Measurements from ENCODE around the gene ITPR2.

Gene ITPR2

GRCh38 chr12:26406391-26406790, 426.6 kb downstream of the ITPR2 start:
- Histone ChIP-seq H3K4me1 (ENCODE audit: control insufficient read depth, insufficient read depth, low read length) (peaks cover 5% of the 10 kb centered on the region), H3K4me3 (ENCODE audit: low read length) (no peak overlapping the region), H3K27me3 (ENCODE audit: control insufficient read depth, insufficient read depth, low read length) (no peaks in the 10 kb centered on the region), H3K36me3 (ENCODE audit: control insufficient read depth, insufficient read depth, low read length) (no peaks in the 10 kb centered on the region), H3K9me3 (ENCODE audit: control insufficient read depth, low read length) (no peaks in the 10 kb centered on the region), H3K9ac (ENCODE audit: low read length) (no peak overlapping the region)

- Histone ChIP-seq H3K27me3 (ENCODE audit: control insufficient read depth, insufficient read depth, low read length) (no peaks in the 10 kb centered on the region), H3K9me3 (ENCODE audit: control insufficient read depth, low read length) (no peaks in the 10 kb centered on the region), H3K36me3 (ENCODE audit: control insufficient read depth, insufficient read depth, low read length) (no peaks in the 10 kb centered on the region), H3K4me1 (ENCODE audit: control insufficient read depth, insufficient read depth, low read length) (peaks cover 5% of the 10 kb centered on the region), H3K4me3 (ENCODE audit: low read length) (no peak overlapping the region), H3K9ac (ENCODE audit: low read length) (no peak overlapping the region)
Measured at GRCh38 chr12:26403601-26404000, 429.4 kb downstream of the ITPR2 start.

- no peaks in the 10 kb centered on the region for H3K36me3 ChIP-seq (ENCODE audit: control insufficient read depth, insufficient read depth, low read length)
- H3K4me1 ChIP-seq (ENCODE audit: control insufficient read depth, insufficient read depth, low read length) = peaks cover 5% of the 10 kb centered on the region
- H3K9me3 ChIP-seq (ENCODE audit: control insufficient read depth, low read length) = no peaks in the 10 kb centered on the region
- H3K9ac ChIP-seq (ENCODE audit: low read length) = no peak overlapping the region
- no peaks in the 10 kb centered on the region for H3K27me3 ChIP-seq (ENCODE audit: control insufficient read depth, insufficient read depth, low read length)
- no peak overlapping the region for H3K4me3 ChIP-seq (ENCODE audit: low read length)
Measured at GRCh38 chr12:26402648-26403047, 430.3 kb downstream of the ITPR2 start.

GRCh38 chr12:26401874-26402273, 431.1 kb downstream of the ITPR2 start:
- H3K36me3 ChIP-seq (ENCODE audit: control insufficient read depth, insufficient read depth, low read length) = no peaks in the 10 kb centered on the region

DNA sequence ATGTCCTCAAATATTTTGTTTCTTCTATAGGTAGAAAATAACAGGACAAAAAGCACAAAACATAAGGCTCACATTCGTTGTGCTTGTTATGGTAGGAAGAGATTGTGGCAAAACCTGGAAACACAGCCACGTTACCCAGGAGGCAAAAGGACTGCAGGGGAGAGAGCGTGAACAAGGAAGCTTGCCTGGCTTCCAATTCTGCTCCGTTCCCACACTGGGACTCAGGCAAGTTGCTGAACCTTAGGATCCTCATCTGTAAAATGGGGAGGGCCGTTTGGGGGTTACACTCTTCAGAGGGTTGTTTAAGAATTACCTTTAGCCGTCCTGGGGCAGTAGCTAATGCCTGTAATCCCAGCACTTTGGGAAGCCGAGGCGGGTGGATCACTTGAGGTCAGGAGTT, 432.4 kb downstream of the ITPR2 start:
- Histone ChIP-seq H3K36me3 (ENCODE audit: control insufficient read depth, insufficient read depth, low read length) (no peaks in the 10 kb centered on the region), H3K4me3 (ENCODE audit: low read length) (no peak overlapping the region), H3K4me1 (ENCODE audit: control insufficient read depth, insufficient read depth, low read length) (peaks cover 5% of the 10 kb centered on the region), H3K27me3 (ENCODE audit: control insufficient read depth, insufficient read depth, low read length) (no peaks in the 10 kb centered on the region), H3K9me3 (ENCODE audit: control insufficient read depth, low read length) (no peaks in the 10 kb centered on the region), H3K9ac (ENCODE audit: low read length) (no peak overlapping the region)

More at GRCh38 chr12:26401874-26402273, 431.1 kb downstream of the ITPR2 start:
- Histone ChIP-seq H3K9ac (ENCODE audit: low read length) (no peak overlapping the region), H3K27me3 (ENCODE audit: control insufficient read depth, insufficient read depth, low read length) (no peaks in the 10 kb centered on the region), H3K4me3 (ENCODE audit: low read length) (no peak overlapping the region), H3K4me1 (ENCODE audit: control insufficient read depth, insufficient read depth, low read length) (peaks cover 5% of the 10 kb centered on the region), H3K9me3 (ENCODE audit: control insufficient read depth, low read length) (no peaks in the 10 kb centered on the region)

GRCh38 chr12:26399381-26399780, 433.6 kb downstream of the ITPR2 start:
- Histone ChIP-seq H3K4me3 (ENCODE audit: low read length) (no peak overlapping the region), H3K9me3 (ENCODE audit: control insufficient read depth, low read length) (no peaks in the 10 kb centered on the region), H3K9ac (ENCODE audit: low read length) (no peak overlapping the region), H3K4me1 (ENCODE audit: control insufficient read depth, insufficient read depth, low read length) (peaks cover 5% of the 10 kb centered on the region), H3K36me3 (ENCODE audit: control insufficient read depth, insufficient read depth, low read length) (no peaks in the 10 kb centered on the region), H3K27me3 (ENCODE audit: control insufficient read depth, insufficient read depth, low read length) (no peaks in the 10 kb centered on the region)

DNA sequence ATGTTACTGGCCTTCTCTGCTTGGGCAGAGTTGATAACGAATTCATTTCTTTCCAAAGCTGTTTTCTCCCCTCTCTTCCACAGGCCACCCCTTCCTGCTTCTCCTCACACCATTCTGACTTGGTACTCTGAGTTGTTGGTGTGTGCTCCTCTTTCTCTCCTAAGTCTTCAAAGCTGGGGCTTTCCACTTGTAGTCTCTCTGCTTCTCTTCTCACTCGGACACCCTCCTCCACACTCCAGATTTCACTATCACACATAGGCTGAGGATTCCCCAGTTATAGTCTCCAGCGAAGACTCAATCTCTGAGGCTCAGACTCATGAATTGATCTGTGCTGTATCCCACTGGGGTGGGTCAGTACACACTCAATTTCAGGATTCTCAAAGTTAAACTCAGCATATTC, 436.6 kb downstream of the ITPR2 start:
- H3K4me3 ChIP-seq (ENCODE audit: low read length) = no peak overlapping the region
- no peaks in the 10 kb centered on the region for H3K27me3 ChIP-seq (ENCODE audit: control insufficient read depth, insufficient read depth, low read length)
- H3K9ac ChIP-seq (ENCODE audit: low read length) = no peak overlapping the region
- no peaks in the 10 kb centered on the region for H3K9me3 ChIP-seq (ENCODE audit: control insufficient read depth, low read length)
- no peaks in the 10 kb centered on the region for H3K36me3 ChIP-seq (ENCODE audit: control insufficient read depth, insufficient read depth, low read length)
- no peaks in the 10 kb centered on the region for H3K4me1 ChIP-seq (ENCODE audit: control insufficient read depth, insufficient read depth, low read length)

DNA sequence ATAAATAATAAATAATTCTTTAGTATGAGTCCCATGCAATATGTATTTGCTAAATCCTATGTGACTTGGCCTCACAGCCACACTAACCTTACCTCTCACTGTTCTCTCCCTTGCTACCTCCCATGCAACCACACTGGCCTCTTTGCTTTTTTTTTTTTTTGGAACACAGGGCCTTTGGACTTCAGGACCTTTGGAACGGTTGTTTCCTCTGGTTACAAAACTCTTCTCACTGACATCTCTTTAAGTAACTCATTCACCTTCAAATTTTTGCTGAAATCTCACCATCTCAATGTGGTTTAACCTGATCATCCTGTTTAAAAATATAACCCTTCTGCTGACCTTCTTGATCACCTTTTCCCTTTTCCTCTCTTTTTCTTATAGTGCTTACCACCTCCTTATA, 443.7 kb downstream of the ITPR2 start:
- no peaks in the 10 kb centered on the region for H3K9me3 ChIP-seq (ENCODE audit: control insufficient read depth, low read length)
- no peak overlapping the region for H3K4me3 ChIP-seq (ENCODE audit: low read length)
- H3K27me3 ChIP-seq (ENCODE audit: control insufficient read depth, insufficient read depth, low read length) = no peaks in the 10 kb centered on the region
- no peaks in the 10 kb centered on the region for H3K36me3 ChIP-seq (ENCODE audit: control insufficient read depth, insufficient read depth, low read length)
- no peak overlapping the region for H3K9ac ChIP-seq (ENCODE audit: low read length)
- H3K4me1 ChIP-seq (ENCODE audit: control insufficient read depth, insufficient read depth, low read length) = no peaks in the 10 kb centered on the region

- Histone ChIP-seq H3K4me1 (ENCODE audit: control insufficient read depth, insufficient read depth, low read length) (no peaks in the 10 kb centered on the region), H3K27me3 (ENCODE audit: control insufficient read depth, insufficient read depth, low read length) (no peaks in the 10 kb centered on the region), H3K4me3 (ENCODE audit: low read length) (no peak overlapping the region), H3K9ac (ENCODE audit: low read length) (no peak overlapping the region), H3K9me3 (ENCODE audit: control insufficient read depth, low read length) (no peaks in the 10 kb centered on the region), H3K36me3 (ENCODE audit: control insufficient read depth, insufficient read depth, low read length) (no peaks in the 10 kb centered on the region)
Measured at GRCh38 chr12:26384536-26384935, 448.5 kb downstream of the ITPR2 start.

GRCh38 chr12:26383041-26383440, 450.0 kb downstream of the ITPR2 start:
- no peak overlapping the region for H3K4me3 ChIP-seq (ENCODE audit: low read length)
- H3K9me3 ChIP-seq (ENCODE audit: control insufficient read depth, low read length) = no peaks in the 10 kb centered on the region
- H3K36me3 ChIP-seq (ENCODE audit: control insufficient read depth, insufficient read depth, low read length) = no peaks in the 10 kb centered on the region
- H3K9ac ChIP-seq (ENCODE audit: low read length) = no peak overlapping the region
- no peaks in the 10 kb centered on the region for H3K4me1 ChIP-seq (ENCODE audit: control insufficient read depth, insufficient read depth, low read length)
- no peaks in the 10 kb centered on the region for H3K27me3 ChIP-seq (ENCODE audit: control insufficient read depth, insufficient read depth, low read length)

DNA sequence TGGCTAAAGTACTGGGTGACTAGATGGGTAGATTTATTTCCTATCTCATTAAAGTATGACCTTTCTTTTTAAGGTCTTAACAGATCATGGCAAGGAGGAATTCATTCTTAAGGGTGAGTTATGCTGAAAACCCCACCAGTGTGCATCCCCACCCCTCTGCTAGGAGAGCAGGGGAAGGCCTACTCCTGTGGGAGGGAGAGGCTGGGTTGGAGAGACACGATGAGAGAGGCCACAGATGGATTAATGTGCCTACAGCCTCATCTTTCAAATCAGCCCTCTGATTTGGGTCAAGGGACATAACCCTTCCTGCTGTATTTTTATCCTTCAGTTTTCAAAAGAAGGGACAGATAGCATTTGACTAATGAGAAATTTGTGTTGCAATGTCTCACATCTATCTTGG, 452.1 kb downstream of the ITPR2 start:
- Histone ChIP-seq H3K9ac (ENCODE audit: low read length) (no peak overlapping the region), H3K4me3 (ENCODE audit: low read length) (no peak overlapping the region), H3K9me3 (ENCODE audit: control insufficient read depth, low read length) (no peaks in the 10 kb centered on the region), H3K4me1 (ENCODE audit: control insufficient read depth, insufficient read depth, low read length) (no peaks in the 10 kb centered on the region), H3K36me3 (ENCODE audit: control insufficient read depth, insufficient read depth, low read length) (no peaks in the 10 kb centered on the region), H3K27me3 (ENCODE audit: control insufficient read depth, insufficient read depth, low read length) (no peaks in the 10 kb centered on the region)

DNA sequence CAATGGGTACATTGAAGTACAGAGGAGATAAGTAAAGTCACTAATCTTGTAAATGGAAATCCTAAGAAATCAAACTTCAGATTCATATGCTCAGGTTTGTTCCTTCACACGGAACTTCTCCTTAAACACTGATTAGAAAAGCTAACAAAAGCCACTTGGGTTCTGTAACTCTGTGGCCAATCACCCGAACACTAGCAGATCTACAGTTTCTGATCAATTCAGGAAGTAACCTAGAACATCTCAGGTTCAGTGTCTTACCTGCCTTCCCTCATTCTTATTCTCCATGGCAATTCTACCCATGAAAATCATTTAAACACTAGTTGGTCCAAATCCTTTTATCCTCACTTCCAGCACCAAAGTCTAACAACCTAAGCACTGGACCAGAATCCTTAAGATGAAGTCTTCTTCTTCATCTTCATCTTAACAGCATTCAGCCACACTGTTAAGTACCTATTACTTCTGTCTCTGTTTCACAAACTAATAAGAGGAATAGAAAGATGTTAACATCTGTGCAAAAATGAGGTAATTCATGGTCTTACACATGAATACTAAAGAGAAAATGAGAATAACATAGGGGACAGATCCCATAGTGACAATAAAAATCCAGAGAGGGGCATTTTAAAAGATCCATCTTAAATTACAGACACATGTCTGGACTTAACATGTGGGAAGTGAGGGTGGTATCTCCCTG, 453.1 kb downstream of the ITPR2 start:
- Histone ChIP-seq H3K27me3 (ENCODE audit: control insufficient read depth, insufficient read depth, low read length) (no peaks in the 10 kb centered on the region), H3K4me1 (ENCODE audit: control insufficient read depth, insufficient read depth, low read length) (no peaks in the 10 kb centered on the region), H3K4me3 (ENCODE audit: low read length) (no peak overlapping the region), H3K9me3 (ENCODE audit: control insufficient read depth, low read length) (no peaks in the 10 kb centered on the region), H3K36me3 (ENCODE audit: control insufficient read depth, insufficient read depth, low read length) (no peaks in the 10 kb centered on the region), H3K9ac (ENCODE audit: low read length) (no peak overlapping the region)

- Histone ChIP-seq H3K36me3 (ENCODE audit: control insufficient read depth, insufficient read depth, low read length) (no peaks in the 10 kb centered on the region), H3K4me1 (ENCODE audit: control insufficient read depth, insufficient read depth, low read length) (no peaks in the 10 kb centered on the region), H3K27me3 (ENCODE audit: control insufficient read depth, insufficient read depth, low read length) (no peaks in the 10 kb centered on the region), H3K4me3 (ENCODE audit: low read length) (no peak overlapping the region), H3K9me3 (ENCODE audit: control insufficient read depth, low read length) (no peaks in the 10 kb centered on the region), H3K9ac (ENCODE audit: low read length) (no peak overlapping the region)
Measured at GRCh38 chr12:26378711-26379110, 454.3 kb downstream of the ITPR2 start.

Measured in mucosa of stomach (tissue), 1 donor.